ENCODE measurements around the gene LTBP2. TPM values are rescaled to one million over a fixed set of nuclear protein-coding genes. Genes with fewer than 3 reads are reported as not detected.
A peak's percentile ranks its signal among the peaks of the same experiment; 100 is the strongest.

The LTBP2 gene
- total RNA-seq, 1 experiment from 2014 or later, result 1.5 TPM

GRCh38 chr14:74562515-74563232, 49.4 kb downstream of the LTBP2 start:
- no peak overlapping the region for H3K4me2 ChIP-seq (ENCODE audit: low read length)
- intact Hi-C loops (cut with micrococcal nuclease), result no loop called here
- no peaks in the 10 kb centered on the region for H4K20me1 ChIP-seq (ENCODE audit: insufficient read depth)
- TF ChIP-seq TCF7L2 (IDR thresholded peaks at IDR 0.05; ENCODE audit: borderline replicate concordance, extremely low read depth, insufficient read depth, insufficient read length) (peak; percentile 74), CBX3 (IDR thresholded peaks at IDR 0.05; ENCODE audit: low read depth) (no peak)
- CTCF ChIA-PET, result no interaction called here
- no peak overlapping the region for H3K4me3 ChIP-seq (replicated peaks in 1 of 2; ENCODE audit: low read depth in 1 of 2, low read length in 2 of 2)
- no peaks in the 10 kb centered on the region for H3K9me3 ChIP-seq (ENCODE audit: control insufficient read depth in 1 of 2, insufficient read depth in 1 of 2, low read depth in 1 of 2, low read length in 2 of 2)
- RAD21 ChIA-PET (ENCODE audit: low non-redundant PET in 1 of 2, low total read pairs in 2 of 2, uncharacterized antibody in 2 of 2, unreplicated experiment in 2 of 2), result no interaction called here
- no TSS peak for BruUV-seq (replicated peaks)
- DNase-seq (ENCODE audit: low read depth, low spot score) (no peak), ATAC-seq (peak; percentile 54; the same call in 1 of the 2 replicates)
- H3K27me3 ChIP-seq (ENCODE audit: insufficient read depth, low read length), result no peaks in the 10 kb centered on the region
- H2AFZ ChIP-seq (ENCODE audit: low read depth, low read length, poor library complexity, severe bottlenecking), result peak overlapping the region; percentile 47
- H3K9me2 ChIP-seq (ENCODE audit: insufficient read depth), result no peaks in the 10 kb centered on the region
- H3K36me3 ChIP-seq (ENCODE audit: control insufficient read depth in 1 of 2, insufficient read depth in 2 of 2, low read length in 2 of 2), result no peaks in the 10 kb centered on the region
- H3K79me2 ChIP-seq (ENCODE audit: insufficient read depth, low read length), result no peaks in the 10 kb centered on the region
- H3K27ac ChIP-seq (ENCODE audit: low read depth, low read length), result no peak overlapping the region
- H3K9ac ChIP-seq (ENCODE audit: low read length), result no peak overlapping the region
- peaks cover 16 to 29% of the 10 kb centered on the region in 2 experiments for H3K4me1 ChIP-seq (ENCODE audit: control insufficient read depth in 1 of 2, insufficient read depth in 2 of 2, low read length in 2 of 2)
- POLR2A ChIA-PET, result interaction anchor here (1.1 kb wide), 1 partner anchor 9 kb away, joined by 4 read pairs; no protein-coding TSS in a partner anchor

GRCh38 chr14:74558655-74559054, 53.4 kb downstream of the LTBP2 start:
- no peaks in the 10 kb centered on the region for H3K27me3 ChIP-seq (ENCODE audit: insufficient read depth, low read length)
- no peak overlapping the region for H3K4me3 ChIP-seq (replicated peaks in 1 of 2; ENCODE audit: low read depth in 1 of 2, low read length in 2 of 2)
- ChIA-PET CTCF (interaction anchor here (0.7 to 1.1 kb wide), 2 partner anchors 14 to 27 kb away, joined by 3 read pairs; no protein-coding TSS in a partner anchor), RAD21 (ENCODE audit: low non-redundant PET in 1 of 2, low total read pairs in 2 of 2, uncharacterized antibody in 2 of 2, unreplicated experiment in 2 of 2) (no interaction called here), POLR2A (no interaction called here)
- H3K9ac ChIP-seq (ENCODE audit: low read length), result no peak overlapping the region
- BruUV-seq (replicated peaks), result no TSS peak
- H3K4me1 ChIP-seq (ENCODE audit: control insufficient read depth in 1 of 2, insufficient read depth in 2 of 2, low read length in 2 of 2), result peaks cover 0 to 11% of the 10 kb centered on the region in 2 experiments; a peak in 2 of 4 replicates
- H3K79me2 ChIP-seq (ENCODE audit: insufficient read depth, low read length), result no peaks in the 10 kb centered on the region
- intact Hi-C loops (cut with micrococcal nuclease), result no loop called here
- TF ChIP-seq CEBPB (IDR thresholded peaks at IDR 0.05; ENCODE audit: low read depth), result no peak
- no peaks in the 10 kb centered on the region for H3K9me3 ChIP-seq (ENCODE audit: control insufficient read depth in 1 of 2, insufficient read depth in 1 of 2, low read depth in 1 of 2, low read length in 2 of 2)
- ATAC-seq, result no peak
- H3K4me2 ChIP-seq (ENCODE audit: low read length), result no peak overlapping the region
- H3K9me2 ChIP-seq (ENCODE audit: insufficient read depth), result no peaks in the 10 kb centered on the region
- no peaks in the 10 kb centered on the region for H4K20me1 ChIP-seq (ENCODE audit: insufficient read depth)
- no peaks in the 10 kb centered on the region for H3K36me3 ChIP-seq (ENCODE audit: control insufficient read depth in 1 of 2, insufficient read depth in 2 of 2, low read length in 2 of 2)
- no peak overlapping the region for H3K27ac ChIP-seq (ENCODE audit: low read depth, low read length)
- DNase-seq (ENCODE audit: low read depth, low spot score), result no peak
- H2AFZ ChIP-seq (ENCODE audit: low read depth, low read length, poor library complexity, severe bottlenecking), result no peak overlapping the region
